ENCODE results near the gene DLGAP4.

Gene DLGAP4

GRCh38 chr20:36385503-36385902 is 79.4 kb downstream of the DLGAP4 start:
- no peak for DNase-seq (ENCODE audit: low read depth)
- TF ChIP-seq CTCF (IDR thresholded peaks at IDR 0.05; ENCODE audit: control insufficient read depth, extremely low read depth, insufficient read depth) = no peak
- H3K4me3 ChIP-seq (ENCODE audit: low read depth, low read length) = no peak overlapping the region

GRCh38 chr20:36386236-36386635 is 80.1 kb downstream of the DLGAP4 start:
- DNase-seq (ENCODE audit: low read depth) = no peak
- H3K4me3 ChIP-seq (ENCODE audit: low read depth, low read length) = no peak overlapping the region
- no peak for TF ChIP-seq CTCF (IDR thresholded peaks at IDR 0.05; ENCODE audit: control insufficient read depth, extremely low read depth, insufficient read depth)

GRCh38 chr20:36390269-36390668 is 84.1 kb downstream of the DLGAP4 start:
- DNase-seq (ENCODE audit: low read depth) = no peak
- TF ChIP-seq CTCF (IDR thresholded peaks at IDR 0.05; ENCODE audit: control insufficient read depth, extremely low read depth, insufficient read depth) = no peak

GRCh38 chr20:36390719-36391415 is 84.7 kb downstream of the DLGAP4 start:
- DNase-seq (ENCODE audit: low read depth) = no peak
- TF ChIP-seq CTCF (IDR thresholded peaks at IDR 0.05; ENCODE audit: control insufficient read depth, extremely low read depth, insufficient read depth) = no peak
- no peak overlapping the region for H3K4me3 ChIP-seq (ENCODE audit: low read depth, low read length)

More at GRCh38 chr20:36390269-36390668, 84.1 kb downstream of the DLGAP4 start:
- no peak overlapping the region for H3K4me3 ChIP-seq (ENCODE audit: low read depth, low read length)

- TF ChIP-seq CTCF (IDR thresholded peaks at IDR 0.05; ENCODE audit: control insufficient read depth, extremely low read depth, insufficient read depth) = no peak
- no peak for DNase-seq (ENCODE audit: low read depth)
These were observed 85.3 kb downstream of the DLGAP4 start for GRCh38 chr20:36391456-36391855.

GRCh38 chr20:36391955-36392354 is 85.8 kb downstream of the DLGAP4 start:
- no peak for TF ChIP-seq CTCF (IDR thresholded peaks at IDR 0.05; ENCODE audit: control insufficient read depth, extremely low read depth, insufficient read depth)
- no peak for DNase-seq (ENCODE audit: low read depth)
- H3K4me3 ChIP-seq (ENCODE audit: low read depth, low read length) = no peak overlapping the region

More at GRCh38 chr20:36391456-36391855, 85.3 kb downstream of the DLGAP4 start:
- no peak overlapping the region for H3K4me3 ChIP-seq (ENCODE audit: low read depth, low read length)

- DNase-seq (ENCODE audit: low read depth) = no peak
- no peak overlapping the region for H3K4me3 ChIP-seq (ENCODE audit: low read depth, low read length)
- no peak for TF ChIP-seq CTCF (IDR thresholded peaks at IDR 0.05; ENCODE audit: control insufficient read depth, extremely low read depth, insufficient read depth)
These were observed 86.8 kb downstream of the DLGAP4 start for GRCh38 chr20:36392989-36393388.
